ENCODE data around the gene UBAC1. TPM values are rescaled to one million over a fixed set of nuclear protein-coding genes. Genes with fewer than 3 reads are reported as not detected.

UBAC1 gene
- total and polyA plus RNA-seq, 10 of the 15 experiments (the other 5 are each of a cell fraction or from before 2014, with no cell fraction given), result 16.7 to 54.6 (median 38.5) TPM

DNA sequence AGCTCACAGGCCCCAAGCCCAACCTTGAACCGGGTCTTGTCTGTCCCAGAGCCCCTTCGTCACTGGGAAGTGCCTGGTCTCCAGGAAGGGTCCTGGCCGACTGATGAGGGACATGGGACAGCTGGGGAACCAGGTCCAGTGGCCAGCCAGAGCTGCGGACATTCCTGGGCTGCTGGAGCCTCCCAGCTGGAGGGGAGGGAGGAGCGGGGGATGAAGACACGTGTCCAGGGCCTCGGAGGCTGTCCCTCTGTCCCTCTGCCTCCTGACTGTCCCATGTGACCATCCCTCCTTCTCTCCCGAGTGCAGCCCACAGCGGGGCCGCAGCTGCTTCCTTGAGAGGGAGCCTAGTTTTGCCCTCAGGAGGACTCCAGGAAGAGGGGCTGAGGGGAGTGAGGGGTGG is 41.7 kb upstream of the UBAC1 start:
- Histone ChIP-seq H4K20me1 (ENCODE audit: control insufficient read depth, insufficient read depth) (no peaks in the 10 kb centered on the region; the same call in 1 of the 2 replicates), H3K27me3 (replicated peaks in 1 of 2; ENCODE audit: control insufficient read depth in 2 of 2, insufficient read depth in 2 of 2, low read length in 1 of 2) (no peaks in the 10 kb centered on the region), H3K9me3 (replicated peaks; ENCODE audit: control insufficient read depth, insufficient read depth, low read length) (no peaks in the 10 kb centered on the region), H3K79me2 (ENCODE audit: control insufficient read depth, insufficient read depth, low read length) (no peaks in the 10 kb centered on the region), H3K36me3 (ENCODE audit: control insufficient read depth in 2 of 2, insufficient read depth in 2 of 2, low read length in 1 of 2) (no peaks in the 10 kb centered on the region), H3K27ac (ENCODE audit: control insufficient read depth, insufficient read depth) (no peak overlapping the region), H2AFZ (ENCODE audit: control insufficient read depth, low read depth, low read length) (no peak overlapping the region), H3K9ac (ENCODE audit: control insufficient read depth, insufficient read depth, low read length) (no peak overlapping the region), H3K4me1 (ENCODE audit: control insufficient read depth, insufficient read depth, low read length) (no peaks in the 10 kb centered on the region), H3K4me2 (ENCODE audit: control insufficient read depth, insufficient read depth) (no peak overlapping the region), H3K4me3 (no peak overlapping the region)
- ChIA-PET CTCF (no interaction called here), SMC1A (ENCODE audit: uncharacterized antibody, unreplicated experiment) (no interaction called here), POLR2A (no interaction called here), RAD21 (ENCODE audit: unreplicated experiment) (no interaction called here)
- no TSS peak for BruUV-seq (replicated peaks)
- in situ Hi-C loops (cut with MboI) (no loop called here), intact Hi-C loops (cut with micrococcal nuclease; ENCODE audit: unreplicated experiment) (no loop called here)
- WGBS (ENCODE audit: insufficient coverage, insufficient replicate concordance, low lambda C conversion rate, missing lambda C conversion rate), result 32% methylated on average over 10 of the region's 10 CpGs
- ATAC-seq (no peak), DNase-seq (ENCODE audit: low read depth, low spot score) (no peak), FAIRE-seq (no peak)
- TF ChIP-seq CEBPB (IDR thresholded peaks at IDR 0.05; ENCODE audit: borderline replicate concordance in 1 of 2, low read depth in 2 of 2, low read length in 2 of 2), result no peak
- no peak for TF ChIP-seq SIX5 (IDR thresholded peaks at IDR 0.05; ENCODE audit: low read depth, low read length, severe bottlenecking)
- TF ChIP-seq NR2F1 (conservative IDR thresholded peaks at IDR 0.05), result no peak
- TF ChIP-seq, protein P1, sequence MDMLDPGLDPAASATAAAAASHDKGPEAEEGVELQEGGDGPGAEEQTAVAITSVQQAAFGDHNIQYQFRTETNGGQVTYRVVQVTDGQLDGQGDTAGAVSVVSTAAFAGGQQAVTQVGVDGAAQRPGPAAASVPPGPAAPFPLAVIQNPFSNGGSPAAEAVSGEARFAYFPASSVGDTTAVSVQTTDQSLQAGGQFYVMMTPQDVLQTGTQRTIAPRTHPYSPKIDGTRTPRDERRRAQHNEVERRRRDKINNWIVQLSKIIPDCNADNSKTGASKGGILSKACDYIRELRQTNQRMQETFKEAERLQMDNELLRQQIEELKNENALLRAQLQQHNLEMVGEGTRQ (IDR thresholded peaks at IDR 0.05; ENCODE audit: borderline replicate concordance, low read depth, low read length), result no peak
- TF ChIP-seq RBBP5 (conservative IDR thresholded peaks at IDR 0.05), result no peak
- TF ChIP-seq, protein P2, sequence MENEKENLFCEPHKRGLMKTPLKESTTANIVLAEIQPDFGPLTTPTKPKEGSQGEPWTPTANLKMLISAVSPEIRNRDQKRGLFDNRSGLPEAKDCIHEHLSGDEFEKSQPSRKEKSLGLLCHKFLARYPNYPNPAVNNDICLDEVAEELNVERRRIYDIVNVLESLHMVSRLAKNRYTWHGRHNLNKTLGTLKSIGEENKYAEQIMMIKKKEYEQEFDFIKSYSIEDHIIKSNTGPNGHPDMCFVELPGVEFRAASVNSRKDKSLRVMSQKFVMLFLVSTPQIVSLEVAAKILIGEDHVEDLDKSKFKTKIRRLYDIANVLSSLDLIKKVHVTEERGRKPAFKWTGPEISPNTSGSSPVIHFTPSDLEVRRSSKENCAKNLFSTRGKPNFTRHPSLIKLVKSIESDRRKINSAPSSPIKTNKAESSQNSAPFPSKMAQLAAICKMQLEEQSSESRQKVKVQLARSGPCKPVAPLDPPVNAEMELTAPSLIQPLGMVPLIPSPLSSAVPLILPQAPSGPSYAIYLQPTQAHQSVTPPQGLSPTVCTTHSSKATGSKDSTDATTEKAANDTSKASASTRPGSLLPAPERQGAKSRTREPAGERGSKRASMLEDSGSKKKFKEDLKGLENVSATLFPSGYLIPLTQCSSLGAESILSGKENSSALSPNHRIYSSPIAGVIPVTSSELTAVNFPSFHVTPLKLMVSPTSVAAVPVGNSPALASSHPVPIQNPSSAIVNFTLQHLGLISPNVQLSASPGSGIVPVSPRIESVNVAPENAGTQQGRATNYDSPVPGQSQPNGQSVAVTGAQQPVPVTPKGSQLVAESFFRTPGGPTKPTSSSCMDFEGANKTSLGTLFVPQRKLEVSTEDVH (IDR thresholded peaks at IDR 0.05; ENCODE audit: low read depth, partially characterized antibody), result no peak
- no peak for TF ChIP-seq EGR1 (IDR thresholded peaks at IDR 0.05; ENCODE audit: borderline replicate concordance in 1 of 2, low read depth in 2 of 2, low read length in 2 of 2)
- TF ChIP-seq LARP7 (IDR thresholded peaks at IDR 0.05), result no peak
- TF ChIP-seq NR2C2 (IDR thresholded peaks at IDR 0.05; ENCODE audit: borderline replicate concordance, control insufficient read depth, insufficient read length, low read depth), result no peak
- no peak for TF ChIP-seq IRF4 (IDR thresholded peaks at IDR 0.05; ENCODE audit: low read depth, low read length)
- TF ChIP-seq, protein P3, sequence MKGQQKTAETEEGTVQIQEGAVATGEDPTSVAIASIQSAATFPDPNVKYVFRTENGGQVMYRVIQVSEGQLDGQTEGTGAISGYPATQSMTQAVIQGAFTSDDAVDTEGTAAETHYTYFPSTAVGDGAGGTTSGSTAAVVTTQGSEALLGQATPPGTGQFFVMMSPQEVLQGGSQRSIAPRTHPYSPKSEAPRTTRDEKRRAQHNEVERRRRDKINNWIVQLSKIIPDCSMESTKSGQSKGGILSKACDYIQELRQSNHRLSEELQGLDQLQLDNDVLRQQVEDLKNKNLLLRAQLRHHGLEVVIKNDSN (IDR thresholded peaks at IDR 0.05; ENCODE audit: borderline replicate concordance, extremely low read length, insufficient read depth, low read depth, low read length), result no peak
- no peak for TF ChIP-seq RAD21 (IDR thresholded peaks at IDR 0.05; ENCODE audit: insufficient read depth, low read depth, low read length)
- TF ChIP-seq BCL11A (IDR thresholded peaks at IDR 0.05; ENCODE audit: low read depth, low read length), result no peak
- no peak for TF ChIP-seq JUND (IDR thresholded peaks at IDR 0.05; ENCODE audit: low read depth, low read length)
- TF ChIP-seq, protein P4, sequence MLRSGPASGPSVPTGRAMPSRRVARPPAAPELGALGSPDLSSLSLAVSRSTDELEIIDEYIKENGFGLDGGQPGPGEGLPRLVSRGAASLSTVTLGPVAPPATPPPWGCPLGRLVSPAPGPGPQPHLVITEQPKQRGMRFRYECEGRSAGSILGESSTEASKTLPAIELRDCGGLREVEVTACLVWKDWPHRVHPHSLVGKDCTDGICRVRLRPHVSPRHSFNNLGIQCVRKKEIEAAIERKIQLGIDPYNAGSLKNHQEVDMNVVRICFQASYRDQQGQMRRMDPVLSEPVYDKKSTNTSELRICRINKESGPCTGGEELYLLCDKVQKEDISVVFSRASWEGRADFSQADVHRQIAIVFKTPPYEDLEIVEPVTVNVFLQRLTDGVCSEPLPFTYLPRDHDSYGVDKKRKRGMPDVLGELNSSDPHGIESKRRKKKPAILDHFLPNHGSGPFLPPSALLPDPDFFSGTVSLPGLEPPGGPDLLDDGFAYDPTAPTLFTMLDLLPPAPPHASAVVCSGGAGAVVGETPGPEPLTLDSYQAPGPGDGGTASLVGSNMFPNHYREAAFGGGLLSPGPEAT (IDR thresholded peaks at IDR 0.05; ENCODE audit: low read depth), result no peak
- TF ChIP-seq EP300 (IDR thresholded peaks at IDR 0.05; ENCODE audit: borderline replicate concordance in 1 of 2, control insufficient read depth in 1 of 2, low read depth in 2 of 2, low read length in 2 of 2), result no peak
- TF ChIP-seq STAT3 (IDR thresholded peaks at IDR 0.05; ENCODE audit: low read depth, low read length), result no peak
